ENCODE results near the gene M1AP.

GRCh38 chr2:74534411-74534810 lies 113.7 kb downstream of the M1AP start:
- TF ChIP-seq, protein P1, sequence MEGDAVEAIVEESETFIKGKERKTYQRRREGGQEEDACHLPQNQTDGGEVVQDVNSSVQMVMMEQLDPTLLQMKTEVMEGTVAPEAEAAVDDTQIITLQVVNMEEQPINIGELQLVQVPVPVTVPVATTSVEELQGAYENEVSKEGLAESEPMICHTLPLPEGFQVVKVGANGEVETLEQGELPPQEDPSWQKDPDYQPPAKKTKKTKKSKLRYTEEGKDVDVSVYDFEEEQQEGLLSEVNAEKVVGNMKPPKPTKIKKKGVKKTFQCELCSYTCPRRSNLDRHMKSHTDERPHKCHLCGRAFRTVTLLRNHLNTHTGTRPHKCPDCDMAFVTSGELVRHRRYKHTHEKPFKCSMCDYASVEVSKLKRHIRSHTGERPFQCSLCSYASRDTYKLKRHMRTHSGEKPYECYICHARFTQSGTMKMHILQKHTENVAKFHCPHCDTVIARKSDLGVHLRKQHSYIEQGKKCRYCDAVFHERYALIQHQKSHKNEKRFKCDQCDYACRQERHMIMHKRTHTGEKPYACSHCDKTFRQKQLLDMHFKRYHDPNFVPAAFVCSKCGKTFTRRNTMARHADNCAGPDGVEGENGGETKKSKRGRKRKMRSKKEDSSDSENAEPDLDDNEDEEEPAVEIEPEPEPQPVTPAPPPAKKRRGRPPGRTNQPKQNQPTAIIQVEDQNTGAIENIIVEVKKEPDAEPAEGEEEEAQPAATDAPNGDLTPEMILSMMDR (IDR thresholded peaks at IDR 0.05): no peak
- TF ChIP-seq POLR2A (IDR thresholded peaks at IDR 0.05): no peak

Measured in Peyer's patch (tissue), 4 donors.